Right hindlimb (tissue), 1 donor: Measurements from ENCODE around the gene TFG.

ENCODE experiments used
- DNase-seq: peaks from one replicate; pipeline ENCODE4 v3.0.0-alpha.2; 2018

TFG gene

DNA sequence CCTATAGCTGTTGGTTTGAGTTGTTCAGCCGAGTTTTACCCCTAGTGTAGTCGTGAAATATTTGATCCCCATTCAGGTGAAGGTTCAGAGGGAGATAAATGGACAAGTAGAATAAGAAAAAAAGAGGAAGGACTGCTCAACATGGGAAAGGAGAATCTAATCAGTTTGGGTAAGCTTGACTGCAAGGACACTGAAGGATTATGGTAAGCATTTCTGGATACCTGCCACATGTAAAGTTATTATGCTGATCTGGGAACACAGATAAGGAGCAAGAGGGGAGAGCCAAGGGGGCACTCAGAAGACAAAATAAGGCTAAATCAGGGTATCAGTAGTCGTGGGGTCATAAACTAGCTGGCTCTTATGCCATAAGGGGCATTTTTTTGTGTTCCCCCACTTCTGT, 49.9 kb downstream of the TFG start:
- DNase-seq, result no peak

DNA sequence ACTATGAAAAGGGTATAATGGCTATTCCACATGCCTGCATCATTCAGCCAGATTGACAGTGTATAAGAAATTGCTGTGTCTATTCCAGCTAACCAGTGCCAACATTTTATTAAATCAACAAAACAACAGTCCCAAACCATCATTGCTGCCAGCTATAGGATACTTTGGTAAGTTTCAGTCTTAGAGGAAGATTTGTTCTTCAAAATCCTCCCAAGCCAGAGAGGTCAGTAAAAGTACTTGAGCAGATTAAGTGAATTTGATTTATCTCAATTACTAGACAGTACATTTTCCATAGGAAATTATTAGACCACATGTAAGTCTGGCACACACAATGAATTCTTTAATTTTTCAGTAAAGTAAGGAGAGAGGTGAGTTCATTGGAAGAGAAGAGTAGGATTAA, 50.7 kb downstream of the TFG start:
- peak; percentile 37 for DNase-seq

GRCh38 chr3:100760377-100760776, 51.1 kb downstream of the TFG start:
- DNase-seq, result no peak

- DNase-seq, result no peak
Measured at GRCh38 chr3:100761211-100761942, 52.1 kb downstream of the TFG start.

GRCh38 chr3:100761951-100762350, 52.7 kb downstream of the TFG start:
- no peak for DNase-seq

DNA sequence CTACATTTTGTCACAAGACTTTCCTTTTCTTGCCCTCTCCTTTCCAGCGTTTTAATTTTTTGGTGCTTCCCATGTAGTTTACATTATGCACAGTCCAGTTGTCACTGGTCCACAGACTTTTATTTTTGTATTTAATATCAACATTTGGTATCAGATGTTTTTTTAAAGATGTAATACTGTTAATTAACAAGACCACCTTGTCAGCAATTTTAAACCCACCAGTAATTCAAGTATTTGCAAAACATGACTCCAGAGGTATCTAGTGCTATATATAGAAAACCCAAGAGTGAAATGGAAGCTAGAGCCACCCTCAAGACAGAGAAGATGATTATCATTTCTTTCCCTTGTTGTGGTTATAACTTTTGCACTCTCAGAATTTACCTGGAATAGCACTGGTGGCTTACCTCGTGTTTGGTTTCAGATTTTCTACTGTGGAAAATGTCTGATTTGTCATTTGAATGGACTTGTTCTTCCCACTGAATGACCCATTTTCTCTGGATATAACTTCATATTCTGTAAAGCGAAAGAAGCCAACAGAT, 56.2 kb downstream of the TFG start:
- no peak for DNase-seq

GRCh38 chr3:100766069-100766468, 56.8 kb downstream of the TFG start:
- no peak for DNase-seq

DNA sequence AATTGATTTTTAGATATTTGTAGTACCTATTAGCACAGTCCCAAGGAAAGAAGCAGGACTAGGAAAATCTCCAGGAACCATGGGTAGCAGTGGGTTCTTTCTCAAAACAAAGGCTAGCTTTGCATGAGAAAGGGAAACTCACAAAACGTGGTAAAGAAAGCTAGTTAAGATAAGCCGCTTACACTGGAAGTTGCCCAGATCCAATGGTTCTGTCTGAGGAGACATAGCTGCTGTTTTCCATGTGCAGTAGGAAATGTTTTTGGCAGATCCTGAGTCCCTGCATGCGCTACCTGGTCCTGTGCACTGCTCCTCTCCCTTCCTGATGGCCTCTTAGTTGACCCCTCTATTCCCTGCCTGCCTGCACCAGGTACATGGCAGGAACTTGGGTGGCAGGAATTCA, 60.4 kb downstream of the TFG start:
- no peak for DNase-seq

DNA sequence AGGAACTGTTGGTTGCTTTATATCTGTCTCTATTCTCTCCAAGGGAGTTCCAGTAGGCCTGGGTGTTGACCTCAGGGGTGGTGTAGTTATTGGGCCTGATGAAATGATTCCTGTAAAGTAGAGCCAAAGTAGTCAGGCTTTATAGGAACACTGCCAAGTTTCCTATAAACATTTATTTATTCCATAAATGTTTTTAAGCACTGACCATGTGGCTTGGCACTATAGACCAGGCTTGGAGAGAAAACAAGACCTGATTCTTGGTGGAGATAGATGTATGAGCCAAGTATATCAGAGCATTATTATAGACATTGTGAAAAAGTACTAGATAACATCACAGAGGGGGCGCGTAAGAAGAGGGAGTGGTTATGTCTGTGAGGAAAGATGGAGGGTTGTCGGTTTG, 65.9 kb downstream of the TFG start:
- DNase-seq, result no peak

DNA sequence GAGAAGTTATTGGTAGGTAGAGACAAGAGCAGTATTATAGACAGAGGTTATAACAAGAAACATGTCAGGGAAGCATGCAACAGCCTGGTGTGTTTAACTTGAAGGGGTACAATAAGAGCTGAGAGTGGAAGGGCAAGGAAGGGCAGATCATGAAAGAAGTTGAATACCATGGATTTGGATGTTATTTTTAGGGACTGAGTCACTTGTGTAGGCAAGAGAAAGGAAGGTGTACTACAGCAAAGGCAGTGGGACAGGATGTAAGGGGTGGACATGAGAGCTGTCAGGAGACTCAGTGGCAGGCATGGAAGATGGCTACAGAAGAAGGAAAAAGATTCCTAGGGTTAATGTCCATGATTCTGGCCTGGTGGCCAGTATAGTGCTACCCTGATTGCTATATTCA, 66.4 kb downstream of the TFG start:
- no peak for DNase-seq

- DNase-seq, result no peak
Measured at GRCh38 chr3:100776097-100776729, 66.9 kb downstream of the TFG start.

DNA sequence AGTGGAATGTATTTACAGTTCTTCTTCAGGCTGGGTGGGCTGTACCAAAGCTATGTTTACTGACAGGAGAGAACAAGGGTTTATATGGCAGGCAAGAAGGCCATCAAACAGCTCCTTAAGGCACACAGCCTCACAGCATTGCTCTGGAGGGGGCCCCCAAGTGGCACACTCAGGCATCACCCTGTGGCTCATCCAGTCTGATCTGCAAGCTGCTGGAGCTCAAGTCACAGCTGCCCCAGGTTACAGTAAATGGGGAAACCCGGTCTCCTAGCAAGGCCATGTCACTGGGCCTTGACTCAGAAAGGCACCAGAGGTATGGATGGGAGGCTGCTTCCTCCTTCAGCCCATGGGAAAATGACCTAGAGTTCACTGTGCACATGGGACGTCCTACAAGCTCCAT, 67.5 kb downstream of the TFG start:
- DNase-seq, result no peak

- no peak for DNase-seq
Measured at GRCh38 chr3:100777271-100777670, 68.0 kb downstream of the TFG start.

GRCh38 chr3:100779480-100779879, 70.2 kb downstream of the TFG start:
- DNase-seq, result no peak

DNA sequence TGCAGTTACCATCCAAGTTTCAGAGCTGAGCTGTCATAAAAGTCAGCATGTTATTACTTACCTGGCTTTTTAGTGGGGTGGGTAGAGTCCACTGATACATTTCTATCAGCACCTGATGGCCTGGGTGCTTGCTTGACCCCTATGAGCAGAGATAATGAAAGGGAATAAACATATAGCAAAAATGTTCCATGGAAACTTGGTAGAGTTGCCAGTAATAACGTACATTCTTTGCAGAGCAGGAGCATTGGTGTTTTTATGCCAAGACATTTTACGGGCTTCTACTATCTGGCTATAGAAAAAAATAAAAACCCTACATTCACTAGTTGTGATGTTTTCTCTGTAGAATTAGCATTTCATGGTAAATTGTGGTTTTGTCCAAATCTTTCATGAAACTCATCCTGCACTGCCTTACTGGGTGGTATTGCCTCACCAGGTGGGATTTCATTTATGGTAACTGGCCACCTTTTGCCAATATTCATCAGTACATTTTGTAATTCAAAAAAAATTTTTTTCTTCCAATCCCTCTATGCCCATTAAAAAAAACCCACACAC, 70.9 kb downstream of the TFG start:
- no peak for DNase-seq

DNA sequence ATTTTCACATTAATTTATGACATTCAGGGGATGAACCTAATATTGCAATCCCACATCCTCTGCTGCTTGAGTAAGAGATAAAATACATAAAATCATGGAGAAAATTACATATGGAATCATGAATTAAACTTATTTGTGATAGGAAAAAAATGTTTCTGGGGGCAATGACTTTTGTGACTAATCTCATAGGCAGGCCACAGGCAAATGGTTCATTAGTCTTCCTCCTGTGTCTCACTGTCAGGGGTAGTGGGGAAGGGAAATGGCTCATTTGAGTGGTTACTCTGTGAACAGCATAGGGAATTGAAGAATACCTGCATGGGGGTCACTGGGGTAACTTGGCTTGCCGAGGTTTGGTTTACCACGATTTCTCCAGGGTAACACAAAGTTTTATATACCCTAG, 72.0 kb downstream of the TFG start:
- no peak for DNase-seq

DNA sequence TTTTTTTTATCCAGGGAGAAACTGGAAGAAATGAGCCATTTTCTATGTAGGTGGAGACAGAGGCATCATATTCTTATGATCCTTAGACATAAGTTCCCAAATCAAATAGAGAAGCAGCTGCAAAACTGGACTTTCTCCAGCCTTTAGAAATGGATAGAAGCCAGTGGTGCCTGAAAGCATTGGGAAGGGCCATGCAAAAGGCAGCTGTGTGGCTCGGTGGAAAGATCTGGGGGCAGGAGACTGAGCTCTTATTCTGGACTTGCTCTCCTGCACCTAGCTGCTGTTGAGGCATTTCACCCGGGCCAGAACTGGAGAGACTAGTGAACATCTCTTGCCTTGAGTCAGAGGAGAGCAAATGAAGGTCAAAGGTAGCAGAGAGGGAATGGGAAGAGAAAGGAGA, 73.1 kb downstream of the TFG start:
- DNase-seq, result peak; percentile 77

DNA sequence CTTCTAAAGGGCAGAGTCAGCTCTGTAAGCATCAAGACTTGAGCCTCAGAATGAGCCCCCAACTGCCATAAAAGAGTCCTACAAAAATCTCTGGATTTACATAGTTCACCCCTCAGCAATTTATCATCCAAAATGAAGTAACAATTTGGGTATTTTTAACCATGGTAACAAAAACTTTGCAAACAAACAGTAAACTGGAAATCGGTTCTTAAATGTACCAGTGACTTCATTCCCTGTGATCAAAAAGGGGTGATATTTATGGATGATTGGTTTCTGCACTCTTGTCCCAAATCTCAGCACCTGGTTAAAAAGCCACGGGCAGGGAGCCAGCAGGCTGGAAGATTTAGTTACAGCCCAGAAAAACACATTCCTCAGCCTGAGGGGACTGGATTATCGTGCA, 73.6 kb downstream of the TFG start:
- peak; percentile 77 for DNase-seq

DNA sequence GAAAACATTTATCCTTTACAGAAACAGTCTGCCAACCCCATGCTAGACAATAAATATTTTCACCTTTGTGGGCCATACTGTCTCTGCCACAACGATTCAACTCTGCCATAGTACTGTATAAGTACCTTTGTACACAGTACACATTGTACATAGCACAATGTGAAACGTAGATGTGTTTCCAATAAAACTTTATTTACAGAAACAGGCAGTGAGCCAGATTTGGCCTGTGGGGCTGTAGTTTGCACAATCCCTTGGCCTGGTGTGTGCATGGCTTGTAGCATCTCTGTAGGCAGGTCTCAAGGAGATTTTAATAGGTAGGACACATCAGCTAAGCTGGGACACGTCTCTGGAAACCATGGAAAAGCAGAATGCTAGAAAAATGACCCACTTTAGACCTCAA, 74.3 kb downstream of the TFG start:
- DNase-seq, result no peak

DNA sequence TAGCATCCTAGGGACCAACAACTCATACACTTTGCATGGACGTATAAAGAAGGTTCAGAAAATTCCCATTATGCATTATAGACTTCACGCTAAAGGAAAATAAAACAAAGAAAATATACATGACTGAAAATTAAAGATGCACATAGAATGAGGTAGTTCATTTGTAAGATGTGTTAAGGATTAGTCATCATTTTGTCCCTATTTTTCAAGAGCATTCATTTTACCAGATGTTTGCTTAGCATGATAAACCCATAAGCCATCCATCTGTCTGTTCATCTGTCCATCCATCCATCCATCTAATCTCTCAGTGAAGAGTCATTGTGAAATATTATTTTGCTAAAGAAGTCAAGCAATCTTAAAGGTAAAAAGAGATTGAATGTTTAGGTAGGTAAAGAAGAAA, 80.3 kb downstream of the TFG start:
- no peak for DNase-seq

DNA sequence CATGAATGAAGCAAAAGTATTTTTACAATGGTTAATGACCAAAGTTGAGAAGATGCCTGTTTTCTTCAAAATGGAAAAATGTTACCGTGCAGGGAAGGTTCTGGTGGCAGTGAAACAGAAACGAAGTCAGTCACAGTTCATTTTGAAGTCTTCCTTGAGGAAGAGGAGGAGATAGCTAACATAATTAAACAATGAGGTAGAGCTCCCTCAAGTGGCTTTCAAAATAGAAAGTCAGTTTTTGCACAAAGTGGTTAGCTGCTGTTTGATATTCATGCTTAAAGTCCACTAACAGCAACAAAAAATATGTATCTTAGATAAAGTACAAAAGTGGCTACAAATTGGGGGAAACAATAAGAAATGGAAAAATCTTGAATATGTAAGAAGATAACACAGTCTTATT, 87.3 kb downstream of the TFG start:
- no peak for DNase-seq

- no peak for DNase-seq
Measured at GRCh38 chr3:100798012-100798411, 88.7 kb downstream of the TFG start.
